HG03469 (cell line): ENCODE results near the gene ASPA.
"Not testable (repeated sequence)": the region's sequence is repeated elsewhere in the genome, so short reads cannot be mapped to it uniquely, and the experiment has no call there.

Source experiments
- ATAC-seq: cut with Tn5 transposase; IDR thresholded peaks from one replicate; pipeline ENCODE4 v1.9.1; 2021; ENCODE audit warnings: mild to moderate bottlenecking, moderate library complexity, moderate number of reproducible peaks; ENCODE audit not compliant: unreplicated experiment

Gene ASPA

DNA sequence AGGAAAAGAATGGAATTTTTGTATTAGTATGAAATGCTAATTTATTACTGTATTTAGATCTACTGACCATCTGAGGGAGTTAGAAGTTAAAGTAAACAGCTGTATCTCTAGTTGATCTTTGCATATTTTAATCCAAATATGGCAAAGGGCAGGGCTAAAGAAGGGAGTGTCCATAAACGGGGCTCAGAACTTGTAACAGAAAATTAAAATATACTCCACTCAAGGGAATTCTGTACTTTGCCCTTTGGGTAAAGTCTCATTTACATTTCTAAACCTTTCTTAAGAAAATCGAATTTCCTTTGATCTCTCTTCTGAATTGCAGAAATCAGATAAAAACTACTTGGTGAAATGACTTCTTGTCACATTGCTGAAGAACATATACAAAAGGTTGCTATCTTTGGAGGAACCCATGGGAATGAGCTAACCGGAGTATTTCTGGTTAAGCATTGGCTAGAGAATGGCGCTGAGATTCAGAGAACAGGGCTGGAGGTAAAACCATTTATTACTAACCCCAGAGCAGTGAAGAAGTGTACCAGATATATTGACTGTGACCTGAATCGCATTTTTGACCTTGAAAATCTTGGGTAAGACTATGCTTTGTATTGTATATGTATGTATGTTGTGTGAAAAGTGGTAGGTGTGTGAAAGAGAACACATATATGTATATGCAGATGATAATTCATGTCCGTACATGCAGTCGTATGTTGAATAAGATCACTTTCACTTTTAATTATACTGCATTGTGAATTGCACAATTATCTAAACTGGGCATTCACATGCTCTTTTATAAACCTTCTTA is at the start of gene ASPA:
ASPA (plus strand) TSS at position 186 of the 799 bp plus-strand sequence; CDS start at position 349, 163 bp downstream.
- ATAC-seq, result no peak

DNA sequence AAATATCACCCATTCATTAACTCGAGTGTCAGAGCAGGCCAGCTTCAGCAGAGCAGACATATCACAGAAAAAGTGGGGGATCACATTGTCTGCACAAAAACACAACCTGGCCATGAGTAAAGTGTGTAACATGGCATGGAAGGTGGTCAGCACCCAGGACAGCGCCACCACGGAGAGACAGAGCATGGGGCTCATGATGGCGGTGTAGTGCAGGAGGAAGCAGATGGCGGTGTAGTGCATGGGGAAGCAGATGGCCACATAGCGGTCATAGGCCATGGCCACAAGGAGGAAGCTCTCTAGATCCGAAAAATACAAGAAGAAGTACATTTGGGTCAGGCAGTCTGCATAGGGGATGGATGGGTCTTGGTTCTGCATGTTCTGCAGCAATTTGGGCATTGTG is 42.6 kb upstream of the ASPA start:
- ATAC-seq, result not testable (repeated sequence)

DNA sequence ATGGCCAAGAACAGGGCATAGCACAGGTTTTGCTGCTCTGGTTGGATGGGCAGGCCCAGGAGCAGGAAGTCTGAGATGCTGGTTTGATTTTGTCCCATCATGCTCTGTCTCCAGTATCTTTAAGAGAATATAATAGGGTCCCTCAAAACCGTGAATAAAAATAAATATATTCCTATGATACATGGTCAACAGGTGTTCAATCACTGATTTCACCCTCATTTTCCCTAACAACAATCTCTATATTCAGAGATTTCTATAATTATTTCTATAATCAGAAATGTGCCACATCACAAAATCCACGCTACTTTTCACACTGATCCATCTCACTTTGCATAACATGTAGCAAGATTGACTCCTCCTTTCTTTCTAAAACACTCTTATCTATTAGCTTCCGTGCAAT is 42.1 kb upstream of the ASPA start, which contains the start of gene OR1E2:
OR1E2 (minus strand) TSS at position 101 of the 400 bp plus-strand sequence; CDS start at position 101, 0 bp downstream.
- no peak for ATAC-seq

DNA sequence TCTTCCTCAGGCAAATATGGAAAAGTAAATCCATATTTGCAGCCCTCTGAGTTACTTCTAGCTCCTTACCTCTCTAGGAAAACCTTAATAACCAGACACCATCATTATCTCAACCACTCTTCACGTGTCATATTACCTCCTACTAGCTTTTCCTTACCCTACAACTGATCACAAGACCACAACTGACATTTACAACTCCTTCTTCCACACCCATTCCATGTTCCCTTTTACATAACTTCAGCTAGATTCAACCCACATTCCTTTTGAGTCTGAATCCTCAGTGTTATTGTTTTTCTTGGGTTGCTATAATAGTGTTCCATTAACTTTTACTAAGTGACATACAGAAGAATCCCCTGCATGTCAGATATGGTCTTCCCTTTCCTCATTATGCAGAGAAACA is 37.4 kb upstream of the ASPA start:
- no peak for ATAC-seq

DNA sequence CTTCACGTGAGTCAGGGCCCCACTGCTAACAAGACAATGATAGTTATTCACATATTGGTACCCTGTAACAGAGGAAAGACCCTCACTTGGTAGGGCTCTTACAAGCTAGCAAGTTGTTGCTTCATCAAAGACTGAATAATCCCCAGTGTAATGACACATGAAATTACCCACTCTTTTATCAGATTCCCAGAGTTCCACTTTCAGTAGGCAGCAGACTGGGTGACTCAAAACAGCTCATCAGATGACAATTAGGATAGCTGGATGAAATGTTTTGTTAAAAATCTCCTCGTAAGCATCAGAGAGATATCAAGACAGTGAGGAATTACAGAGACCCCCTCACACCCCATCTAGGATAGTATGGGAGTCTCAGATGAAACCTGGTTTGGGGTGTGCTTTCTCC is 35.3 kb upstream of the ASPA start:
- no peak for ATAC-seq

DNA sequence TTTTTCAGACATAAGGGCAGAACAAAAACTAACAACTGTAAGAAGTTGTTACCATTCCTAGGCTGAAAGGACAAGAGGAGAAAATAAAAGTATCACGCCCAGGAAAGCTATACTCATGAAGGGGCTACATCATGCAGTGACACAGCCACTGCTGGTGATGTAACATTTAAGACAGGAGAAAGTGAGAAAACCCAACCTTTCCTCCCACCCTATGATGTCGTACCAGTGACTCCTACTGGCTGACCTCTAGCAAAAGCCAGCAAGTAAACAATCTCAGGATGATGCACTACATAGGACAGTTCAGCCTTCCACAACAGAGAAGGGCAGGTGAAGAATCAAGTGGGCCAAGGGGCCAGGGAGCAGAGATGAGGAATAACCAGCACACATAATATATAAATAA is 28.2 kb upstream of the ASPA start:
- ATAC-seq, result no peak

GRCh38 chr17:3448059-3448665 is 27.6 kb upstream of the ASPA start:
- ATAC-seq, result no peak

DNA sequence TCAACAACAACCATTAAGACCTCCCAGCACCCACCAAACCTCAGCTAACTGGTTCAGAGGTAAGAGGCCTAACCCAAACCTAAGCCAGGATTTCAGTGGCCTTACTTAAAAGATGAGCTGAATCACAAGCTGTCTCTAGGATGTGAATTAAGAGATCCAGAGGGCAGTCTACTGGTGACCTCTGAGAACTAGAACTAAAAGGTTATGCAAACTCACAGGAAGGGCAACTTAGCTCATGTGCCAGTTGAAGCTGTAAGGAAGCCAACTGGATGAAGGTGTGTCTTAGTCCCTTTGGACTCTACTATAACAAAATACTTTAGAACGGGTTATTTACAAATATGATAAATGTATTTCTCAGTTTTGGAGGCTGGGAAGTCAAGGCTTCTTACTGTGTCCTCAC is 9.4 kb upstream of the ASPA start:
- ATAC-seq, result not testable (repeated sequence)

DNA sequence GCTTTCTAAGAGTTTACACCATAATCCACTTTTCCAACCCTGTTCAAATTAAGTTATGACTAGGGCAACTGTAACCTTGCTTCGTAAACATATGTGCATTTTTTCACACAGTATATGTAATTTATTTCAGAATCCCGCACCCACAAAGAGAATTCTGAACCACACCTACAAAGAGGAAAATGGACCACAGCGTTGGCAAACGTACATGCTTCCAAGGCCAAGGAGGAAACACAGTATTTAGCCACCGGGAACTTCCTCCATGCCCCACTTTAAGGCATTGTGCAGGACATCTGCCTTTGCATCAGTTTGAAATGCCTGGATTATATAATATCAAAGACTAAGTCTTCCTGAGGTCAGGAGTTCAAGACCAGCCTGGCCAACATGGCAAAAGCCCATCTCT is 6.3 kb upstream of the ASPA start:
- ATAC-seq, result no peak

DNA sequence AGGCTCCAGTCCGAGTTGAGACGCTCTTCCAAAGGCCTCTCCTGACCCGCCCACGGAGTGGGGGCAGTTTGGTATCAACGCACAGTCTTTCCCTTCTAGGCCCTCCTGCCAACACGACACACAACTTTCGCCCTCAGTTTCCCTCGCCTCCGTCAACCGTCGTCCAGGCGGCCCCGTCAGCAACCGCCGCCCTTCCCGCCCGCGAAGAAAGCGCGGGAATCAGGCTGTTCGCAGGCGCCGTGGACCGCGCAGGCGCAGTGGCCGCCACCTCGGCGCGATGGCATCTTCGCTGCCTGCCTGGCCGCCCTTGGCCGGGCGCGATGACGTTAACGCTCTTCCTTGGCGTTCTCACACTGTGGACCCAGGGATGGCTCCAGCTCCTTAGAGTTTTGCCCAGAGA is 4.2 kb upstream of the ASPA start, which contains the start of gene SPATA22:
SPATA22 (minus strand) TSS at position 221 of the 400 bp plus-strand sequence. CDS start 2,494 bp downstream, outside the sequence.
- no peak for ATAC-seq

DNA sequence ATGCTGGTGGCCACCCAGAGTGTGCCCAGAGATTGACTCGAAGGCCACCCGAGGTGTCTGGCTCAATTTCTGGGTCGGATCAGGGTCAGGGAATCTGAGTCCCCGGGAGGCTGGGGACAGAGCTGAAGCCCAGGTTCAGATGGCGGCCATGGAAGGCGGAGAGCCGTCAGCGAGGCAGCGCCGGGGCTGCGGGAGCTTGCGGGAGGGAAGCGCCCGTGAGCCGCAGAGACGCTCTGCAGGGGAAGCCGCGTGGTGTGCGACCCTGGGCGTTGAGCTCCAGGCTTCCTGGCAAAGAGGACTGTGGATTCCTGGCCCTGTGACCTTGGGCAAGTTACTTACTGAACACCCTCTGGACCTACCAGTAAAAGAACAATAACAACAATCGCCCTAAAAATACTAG is 3.7 kb upstream of the ASPA start:
- no peak for ATAC-seq

GRCh38 chr17:3474212-3474611 is 1.6 kb upstream of the ASPA start:
- ATAC-seq, result no peak

- ATAC-seq, result no peak
These were observed 529 bp upstream of the ASPA start for GRCh38 chr17:3475251-3475685.

- ATAC-seq, result no peak
These were observed 4.2 kb downstream of the ASPA start for GRCh38 chr17:3479988-3480387.

DNA sequence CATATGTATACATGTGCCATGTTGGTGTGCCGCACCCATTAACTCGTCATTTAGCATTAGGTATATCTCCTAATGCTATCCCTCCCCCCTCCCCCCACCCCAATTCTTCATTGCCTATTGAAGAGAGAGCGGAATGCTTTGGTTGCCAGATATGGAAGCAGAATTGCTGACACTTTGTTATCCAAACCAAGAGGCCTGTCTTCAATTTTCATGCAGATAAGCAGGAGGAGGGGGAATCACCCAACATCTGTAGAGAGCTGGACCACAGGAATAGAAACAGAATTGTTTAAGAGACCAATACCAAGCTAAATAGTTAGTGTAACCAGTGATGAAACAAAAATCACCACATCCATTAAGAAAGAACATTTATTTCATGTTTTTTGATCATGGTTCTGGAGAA is 7.1 kb downstream of the ASPA start:
- ATAC-seq, result no peak

DNA sequence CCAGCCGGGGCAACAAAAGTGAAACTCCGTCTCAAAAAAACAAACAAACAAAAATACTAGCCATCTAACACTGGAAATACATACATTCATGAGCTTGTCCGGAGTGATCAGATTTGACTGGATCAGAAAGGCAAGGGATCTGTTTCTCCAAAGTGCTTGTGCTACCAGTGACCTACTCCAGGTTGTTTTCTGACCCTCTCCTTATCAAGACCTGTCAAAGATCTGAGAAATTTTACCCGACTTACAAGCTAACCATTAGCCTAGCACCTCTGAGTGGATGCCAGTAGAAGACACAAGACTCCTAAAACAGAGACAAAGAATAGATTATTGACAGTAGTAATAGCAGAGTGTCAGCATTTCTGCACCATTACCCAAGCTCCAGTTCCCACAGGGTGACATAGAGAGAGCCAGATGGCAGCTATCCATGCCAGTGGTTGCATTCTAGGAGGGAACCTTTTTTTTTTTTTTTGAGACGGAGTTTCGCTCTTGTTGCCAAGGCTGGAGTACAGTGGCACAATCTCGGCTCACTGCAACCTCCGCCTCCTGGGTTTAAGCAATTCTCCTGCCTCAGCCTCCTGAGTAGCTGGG is 9.8 kb downstream of the ASPA start:
- no peak for ATAC-seq

- no peak for ATAC-seq
These were observed 21.3 kb downstream of the ASPA start for GRCh38 chr17:3497101-3497500.

DNA sequence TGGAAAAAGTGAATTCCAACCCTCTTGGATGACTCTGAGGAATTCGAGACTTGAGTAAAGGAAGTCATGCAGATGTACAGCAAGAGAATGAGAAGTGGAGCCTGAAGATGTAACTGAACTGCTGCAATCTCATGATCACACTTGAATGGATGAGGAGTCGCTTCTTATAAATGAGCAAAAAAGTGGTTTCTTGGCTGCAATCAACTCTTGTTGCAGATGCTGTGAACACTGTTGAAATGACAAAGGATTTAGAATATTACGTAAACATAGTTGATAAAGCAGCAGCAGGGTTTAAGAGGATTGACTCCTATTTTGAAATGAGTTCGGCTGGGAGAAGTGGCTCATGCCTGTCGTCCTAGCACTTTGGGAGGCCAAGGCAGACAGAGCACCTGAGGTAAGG is 25.5 kb downstream of the ASPA start:
- no peak for ATAC-seq

GRCh38 chr17:3502466-3502865 is 26.7 kb downstream of the ASPA start:
- no peak for ATAC-seq

- no peak for ATAC-seq
These were observed 27.5 kb downstream of the ASPA start for GRCh38 chr17:3503285-3503684.

GRCh38 chr17:3505008-3505407 is 29.2 kb downstream of the ASPA start:
- no peak for ATAC-seq

DNA sequence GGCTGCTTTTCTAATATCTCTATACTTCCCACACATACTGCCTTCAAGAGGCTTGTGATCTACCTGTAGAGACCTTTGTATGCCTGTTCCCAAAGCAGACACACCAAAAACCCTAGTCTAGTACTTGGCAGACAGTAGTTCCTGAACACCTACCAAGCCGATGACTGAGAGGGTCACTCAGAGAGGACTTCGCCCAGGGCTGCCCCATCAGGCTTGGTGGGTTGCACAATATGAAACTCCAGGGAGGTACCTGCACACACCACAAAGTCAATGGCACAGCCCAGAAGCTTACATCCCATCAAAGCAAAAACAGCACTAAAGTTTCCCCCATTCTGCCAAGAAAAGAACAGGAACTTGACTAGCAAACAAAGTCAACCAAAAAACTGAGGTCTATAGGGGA is 30.3 kb downstream of the ASPA start:
- ATAC-seq, result no peak
